MG63 (cell line): ENCODE measurements around the gene SYNDIG1. TPM values are rescaled to one million over a fixed set of nuclear protein-coding genes. Genes with fewer than 3 reads are reported as not detected.

Experiments
- DNase-seq: peaks from one replicate; pipeline ENCODE4 v3.0.0-alpha.2; 2020
- H3K27me3 ChIP-seq: fragments of 250-450 bp; sonication (Bioruptor Pico); 2 replicates; pipeline ENCODE4 v1.5.1; 2020; ENCODE audit warnings: mild to moderate bottlenecking, moderate library complexity
- H3K36me3 ChIP-seq: fragments of 250-450 bp; sonication (Bioruptor Pico); 2 replicates; pipeline ENCODE4 v1.5.1; 2020; ENCODE audit warnings: mild to moderate bottlenecking, moderate library complexity
- H3K4me3 ChIP-seq: fragments of 250-450 bp; sonication (Bioruptor Pico); 2 replicates; pipeline ENCODE4 v1.5.1; 2020; ENCODE audit warnings: mild to moderate bottlenecking, moderate library complexity
- H3K9me3 ChIP-seq: fragments of 250-450 bp; sonication (Bioruptor Pico); 2 replicates; pipeline ENCODE4 v1.5.1; 2020; ENCODE audit warnings: mild to moderate bottlenecking, moderate library complexity
- total RNA-seq: library from RNA; depleted of rRNA; stranded (reverse); fragments of >200 nt; shearing (Covaris generic); gene quantifications from 2 replicates; pipeline ENCODE4 v1.2.3, GENCODE V29; 2014; ENCODE audit warnings: low replicate concordance

Gene SYNDIG1
- total RNA-seq, 1 experiment from 2014 or later = 0.33 TPM

DNA sequence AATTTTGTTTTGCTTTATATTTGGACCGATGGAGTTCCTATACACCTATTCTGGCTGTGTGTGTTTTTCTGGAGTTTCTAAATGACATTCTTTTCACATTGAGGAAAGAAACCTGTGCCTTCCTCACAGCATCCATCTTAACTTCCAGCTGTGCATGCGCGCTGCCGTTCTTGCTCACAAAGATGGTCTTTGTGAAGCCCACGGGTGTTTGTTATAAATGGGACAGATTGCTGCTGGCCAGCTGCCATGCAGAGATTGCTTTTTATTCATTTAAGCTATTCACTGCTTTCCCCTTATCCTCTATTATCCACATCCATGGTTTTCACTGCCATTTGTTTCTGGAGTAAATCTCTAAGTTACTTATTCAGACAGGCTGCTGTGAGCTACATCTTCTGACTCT is 54.2 kb downstream of the SYNDIG1 start:
- Histone ChIP-seq H3K4me3 (no peak overlapping the region), H3K27me3 (no peaks in the 10 kb centered on the region)
- no peak for DNase-seq

DNA sequence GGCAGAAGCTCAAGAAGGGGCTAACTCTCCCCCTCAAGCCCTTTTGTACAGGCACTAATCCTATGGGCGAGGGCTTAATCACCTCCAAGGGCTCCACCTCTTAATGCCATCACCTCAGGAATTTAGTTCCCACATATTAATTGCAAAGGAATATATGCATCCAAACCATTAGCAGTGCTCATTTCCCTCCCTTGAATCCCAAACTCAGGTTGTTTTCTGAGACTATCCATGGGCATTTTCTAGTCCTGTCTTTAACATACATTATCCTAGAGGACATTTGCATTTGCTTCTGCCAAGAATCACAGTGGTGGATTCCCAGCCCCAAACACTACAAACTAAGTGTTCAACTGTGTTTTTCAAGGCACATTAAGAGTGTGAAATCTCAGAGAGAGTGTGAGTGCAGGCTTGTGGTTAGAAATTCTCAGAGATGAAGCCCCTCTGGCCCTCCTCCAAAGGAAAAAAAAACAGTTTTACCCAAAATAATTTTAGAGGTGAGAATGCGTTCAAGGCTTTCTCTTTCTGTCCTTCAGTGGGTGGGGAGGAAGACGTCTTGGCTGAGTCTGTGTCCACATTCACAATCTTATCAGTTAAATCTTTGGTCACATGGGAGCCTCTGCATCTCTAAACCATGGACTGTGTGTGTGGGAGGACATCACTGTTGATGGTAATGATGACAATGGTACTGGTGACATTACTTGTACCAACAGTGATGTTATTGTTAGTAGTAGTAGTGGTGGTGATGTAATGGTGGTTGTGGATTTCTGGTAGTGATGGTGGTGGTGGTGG is 59.3 kb downstream of the SYNDIG1 start:
- no peaks in the 10 kb centered on the region for H3K27me3 ChIP-seq
- no peak for DNase-seq
- H3K36me3 ChIP-seq = no peaks in the 10 kb centered on the region
- H3K9me3 ChIP-seq = no peaks in the 10 kb centered on the region
- H3K4me3 ChIP-seq = no peak overlapping the region

More for the DNA sequence above, 54.2 kb downstream of the SYNDIG1 start:
- Histone ChIP-seq H3K36me3 (no peaks in the 10 kb centered on the region), H3K9me3 (no peaks in the 10 kb centered on the region)

DNA sequence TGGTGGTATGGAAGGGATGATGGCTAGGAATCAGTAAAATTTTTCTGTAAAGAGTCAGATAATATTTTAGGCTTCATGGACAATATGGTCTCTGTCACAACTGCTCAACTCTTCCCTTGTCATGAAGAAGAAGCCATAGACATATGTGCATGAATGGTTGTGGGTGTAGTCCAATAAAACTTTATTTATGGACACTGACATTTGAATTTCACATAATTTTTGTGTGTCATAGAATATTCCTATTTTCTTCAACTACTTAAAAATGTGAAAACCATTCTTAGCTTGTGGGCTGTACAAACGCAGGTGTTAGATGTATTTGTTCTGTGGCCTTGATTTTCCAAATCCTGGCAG is 59.9 kb downstream of the SYNDIG1 start:
- no peak overlapping the region for H3K4me3 ChIP-seq
- no peaks in the 10 kb centered on the region for H3K36me3 ChIP-seq
- no peak for DNase-seq
- no peaks in the 10 kb centered on the region for H3K27me3 ChIP-seq
- H3K9me3 ChIP-seq = no peaks in the 10 kb centered on the region

DNA sequence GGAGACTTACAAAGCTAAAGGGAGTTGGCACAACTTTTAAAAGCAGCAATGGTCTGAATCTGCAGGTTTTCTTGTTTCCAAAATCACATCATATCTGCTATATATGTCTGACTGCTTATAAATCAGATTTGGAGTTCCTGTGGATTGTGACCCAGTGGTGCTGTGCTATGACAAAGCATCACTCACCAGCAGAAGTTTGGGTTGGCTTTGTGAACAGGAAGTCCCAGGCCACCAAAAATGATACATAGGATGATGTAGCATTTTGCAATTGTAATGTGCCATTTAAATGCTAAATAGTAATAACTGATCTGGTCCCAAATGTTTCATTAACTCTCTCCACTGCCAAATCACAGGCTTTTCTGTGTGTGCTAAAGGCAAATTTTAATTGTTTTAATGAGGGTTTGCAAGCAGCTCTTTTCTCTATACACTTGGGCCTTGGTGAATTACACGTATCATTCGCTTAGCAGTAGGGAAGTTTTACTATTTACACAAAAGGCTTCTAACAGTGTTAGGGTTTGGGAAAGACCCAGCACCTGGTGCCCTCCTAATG is 60.8 kb downstream of the SYNDIG1 start:
- no peaks in the 10 kb centered on the region for H3K36me3 ChIP-seq
- H3K27me3 ChIP-seq = no peaks in the 10 kb centered on the region
- no peak for DNase-seq
- no peak overlapping the region for H3K4me3 ChIP-seq
- no peaks in the 10 kb centered on the region for H3K9me3 ChIP-seq

DNA sequence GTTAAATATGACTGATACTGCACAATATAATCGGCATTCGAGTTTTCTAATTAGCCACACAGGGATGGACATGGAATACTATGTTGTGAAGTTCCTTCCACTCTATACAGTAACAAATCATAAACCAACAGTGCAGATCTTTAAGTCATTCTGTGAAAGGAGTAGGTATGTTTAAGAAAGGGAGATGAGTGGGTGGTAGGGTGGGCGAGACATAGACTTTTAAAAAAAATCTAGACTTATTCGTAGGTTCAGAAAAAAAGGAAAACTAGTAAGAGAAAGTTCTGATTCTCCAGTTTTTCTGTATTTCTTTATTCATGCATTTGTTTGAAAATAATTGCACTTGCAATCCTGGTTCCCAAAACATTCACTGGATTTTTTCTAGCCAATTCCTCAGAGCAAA is 61.8 kb downstream of the SYNDIG1 start:
- Histone ChIP-seq H3K36me3 (no peaks in the 10 kb centered on the region), H3K9me3 (no peaks in the 10 kb centered on the region), H3K27me3 (no peaks in the 10 kb centered on the region), H3K4me3 (no peak overlapping the region)
- DNase-seq = no peak

DNA sequence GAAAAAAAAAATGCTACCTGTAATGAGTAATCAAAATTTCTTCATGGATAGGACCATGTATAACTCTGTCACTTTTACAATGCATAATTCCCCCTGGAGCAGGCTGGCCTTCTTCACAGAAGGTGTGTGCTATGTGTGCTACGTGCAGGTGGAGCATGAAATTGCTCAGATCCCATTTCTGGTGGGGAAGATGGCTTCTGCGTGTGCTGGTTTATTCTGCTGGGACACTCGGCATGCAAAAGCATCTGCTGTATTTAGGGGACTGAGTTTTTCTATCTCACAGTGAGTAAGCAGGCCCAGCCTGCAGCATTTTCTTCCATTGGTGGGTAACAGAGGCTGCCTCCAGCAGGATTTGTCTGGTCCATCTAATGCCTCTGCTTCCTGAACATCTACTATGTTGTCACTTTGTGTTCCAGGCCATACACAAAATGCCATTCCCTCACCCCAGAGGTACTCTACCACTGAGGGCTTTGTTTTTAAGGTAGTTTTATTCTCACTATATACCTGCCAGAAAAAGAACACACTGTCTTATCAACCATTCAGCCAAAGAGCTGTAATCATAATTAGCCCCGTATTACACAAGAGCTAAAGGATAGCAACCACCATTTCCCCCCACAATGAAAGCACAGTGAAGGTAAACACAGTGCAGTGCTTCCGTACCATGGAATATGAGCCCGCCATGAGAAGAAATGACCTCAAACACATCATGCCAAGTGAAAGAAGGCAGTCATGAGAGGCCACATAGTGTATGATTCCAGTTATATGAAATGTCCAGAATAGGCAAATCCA is 62.4 kb downstream of the SYNDIG1 start:
- H3K27me3 ChIP-seq = no peaks in the 10 kb centered on the region

DNA sequence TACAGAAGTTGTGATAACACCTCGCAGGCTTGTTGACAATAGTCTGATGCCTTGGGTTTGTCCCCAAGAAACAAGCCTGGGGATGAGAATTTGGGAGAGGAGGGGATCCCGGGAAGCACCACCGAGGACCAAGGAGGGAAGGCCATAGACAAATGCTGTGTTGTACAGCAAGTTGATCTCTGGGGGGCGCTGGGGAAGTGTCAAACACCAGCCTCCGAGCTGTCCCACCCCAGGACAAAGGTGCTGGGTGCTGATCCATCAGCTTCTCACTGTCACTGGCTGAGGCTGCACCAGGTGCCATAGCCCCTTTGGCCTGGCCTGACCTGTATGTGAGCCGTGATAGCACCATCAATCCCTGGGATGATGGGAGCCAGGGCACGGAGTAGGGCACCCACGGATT is 64.0 kb downstream of the SYNDIG1 start:
- no peak for DNase-seq
- H3K27me3 ChIP-seq = no peaks in the 10 kb centered on the region
- no peaks in the 10 kb centered on the region for H3K9me3 ChIP-seq
- H3K4me3 ChIP-seq = no peak overlapping the region
- no peaks in the 10 kb centered on the region for H3K36me3 ChIP-seq

More for the DNA sequence above, 62.4 kb downstream of the SYNDIG1 start:
- Histone ChIP-seq H3K9me3 (no peaks in the 10 kb centered on the region), H3K4me3 (no peak overlapping the region), H3K36me3 (no peaks in the 10 kb centered on the region)
- no peak for DNase-seq

DNA sequence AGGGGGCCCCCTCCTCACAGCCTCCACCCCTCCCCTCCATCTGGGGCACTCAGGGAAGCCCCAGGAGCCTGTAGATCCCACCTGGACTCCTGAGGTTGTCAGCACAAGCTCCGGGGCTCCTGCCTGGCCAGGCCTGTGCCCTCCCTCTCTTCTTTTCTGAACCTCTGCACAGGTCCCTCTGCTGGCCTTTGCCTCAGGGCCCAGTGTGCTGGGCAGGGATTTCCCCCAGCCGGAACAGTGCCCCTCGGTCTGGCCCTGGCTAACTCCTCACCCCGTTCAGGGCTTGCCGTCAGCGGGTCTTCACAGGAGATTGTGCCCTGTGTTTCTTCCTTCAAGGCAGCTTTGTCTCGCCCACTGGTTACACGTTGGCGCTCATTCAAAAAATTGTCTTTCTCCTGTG is 64.9 kb downstream of the SYNDIG1 start:
- DNase-seq = no peak
- H3K27me3 ChIP-seq = no peaks in the 10 kb centered on the region
- H3K9me3 ChIP-seq = no peaks in the 10 kb centered on the region
- H3K36me3 ChIP-seq = no peaks in the 10 kb centered on the region
- no peak overlapping the region for H3K4me3 ChIP-seq

DNA sequence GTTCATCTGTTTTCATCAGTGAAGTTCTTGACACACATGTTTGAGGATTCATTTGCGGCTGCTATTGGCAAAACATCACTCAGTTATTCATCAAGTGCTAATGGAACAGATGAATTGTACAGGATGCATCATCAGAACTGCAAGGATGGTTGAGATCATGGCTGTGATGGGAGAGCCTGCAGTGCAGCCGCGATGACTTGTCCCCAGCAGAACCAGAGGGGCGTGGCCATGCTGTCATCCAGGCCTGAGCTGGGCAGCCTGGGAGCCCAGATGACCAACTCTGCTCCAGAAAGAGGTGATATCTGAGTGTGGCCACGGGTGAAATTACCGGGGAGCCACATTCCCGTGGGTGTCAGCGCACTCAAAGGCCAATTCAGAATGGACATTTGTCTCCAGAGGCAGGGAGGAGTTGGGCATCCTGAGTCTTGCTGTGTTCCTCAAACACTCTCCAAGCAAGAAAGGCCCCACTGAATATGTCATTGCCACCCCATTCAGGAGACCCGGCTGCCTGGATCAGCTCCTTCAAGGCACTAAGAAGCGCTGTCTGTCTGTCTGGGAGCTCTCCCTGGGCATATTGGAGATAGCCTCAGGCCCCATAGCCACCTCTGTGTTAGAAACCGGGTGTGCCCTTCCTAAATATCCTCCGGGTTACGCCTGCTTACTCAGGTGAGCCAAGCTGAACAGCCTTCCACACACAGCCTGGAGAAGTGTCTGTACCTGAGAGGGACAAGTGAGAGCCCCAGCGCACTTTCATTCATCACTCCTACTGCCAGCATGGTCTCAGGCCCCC is 66.7 kb downstream of the SYNDIG1 start:
- H3K4me3 ChIP-seq = no peak overlapping the region
- no peaks in the 10 kb centered on the region for H3K36me3 ChIP-seq
- no peaks in the 10 kb centered on the region for H3K9me3 ChIP-seq
- no peaks in the 10 kb centered on the region for H3K27me3 ChIP-seq
- peak; percentile 45 for DNase-seq

DNA sequence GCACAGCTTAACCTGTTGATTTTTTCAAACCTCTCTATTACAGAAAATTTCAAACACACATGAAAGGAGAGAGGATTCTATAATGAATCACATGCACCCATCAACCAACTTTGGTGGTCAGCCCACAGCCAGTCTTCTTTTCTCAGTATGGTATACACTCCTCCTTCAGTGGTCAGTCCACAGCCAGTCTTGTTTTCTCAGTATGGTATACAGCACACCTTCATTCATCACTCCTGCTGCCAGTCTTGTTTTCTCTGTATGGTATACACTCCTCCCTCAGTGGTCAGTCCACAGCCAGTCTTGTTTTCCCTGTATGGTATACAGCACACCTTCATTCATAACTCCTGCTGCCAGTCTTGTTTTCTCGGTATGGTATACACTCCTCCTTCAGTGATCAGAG is 67.8 kb downstream of the SYNDIG1 start:
- DNase-seq = no peak
- no peaks in the 10 kb centered on the region for H3K36me3 ChIP-seq
- no peaks in the 10 kb centered on the region for H3K27me3 ChIP-seq
- H3K4me3 ChIP-seq = no peak overlapping the region
- no peaks in the 10 kb centered on the region for H3K9me3 ChIP-seq

DNA sequence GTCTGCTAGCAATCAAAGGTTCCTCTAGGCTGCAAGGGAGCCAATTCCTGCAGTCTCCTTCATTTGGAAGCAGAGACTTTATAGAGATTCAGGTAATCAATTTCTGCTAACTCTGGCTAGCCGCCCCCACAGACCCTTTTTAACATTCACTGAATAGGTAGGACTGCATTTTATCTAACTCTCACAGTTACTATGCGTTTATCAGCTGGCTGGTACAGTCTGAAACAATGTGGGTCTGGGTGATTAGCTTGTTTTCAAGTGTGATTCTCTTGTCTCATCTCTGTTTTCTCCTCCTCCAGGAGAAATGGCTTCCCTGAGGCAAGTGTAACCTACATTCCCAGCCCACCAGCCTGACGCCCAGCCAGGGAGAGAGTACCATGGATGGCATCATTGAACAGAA is 73.3 kb downstream of the SYNDIG1 start:
- no peak overlapping the region for H3K4me3 ChIP-seq
- no peaks in the 10 kb centered on the region for H3K27me3 ChIP-seq
- no peaks in the 10 kb centered on the region for H3K36me3 ChIP-seq
- DNase-seq = no peak
- no peaks in the 10 kb centered on the region for H3K9me3 ChIP-seq

DNA sequence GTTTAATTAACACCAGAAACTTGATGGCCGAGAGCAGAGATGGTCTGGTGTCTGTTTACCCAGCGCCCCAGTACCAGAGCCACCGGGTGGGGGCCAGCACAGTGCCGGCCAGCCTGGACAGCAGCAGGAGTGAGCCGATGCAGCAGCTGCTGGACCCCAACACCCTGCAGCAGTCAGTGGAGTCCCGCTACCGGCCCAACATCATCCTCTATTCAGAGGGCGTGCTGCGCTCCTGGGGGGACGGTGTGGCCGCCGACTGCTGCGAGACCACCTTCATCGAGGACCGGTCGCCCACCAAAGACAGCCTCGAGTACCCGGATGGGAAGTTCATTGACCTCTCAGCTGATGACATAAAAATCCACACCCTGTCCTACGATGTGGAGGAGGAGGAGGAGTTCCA is 73.7 kb downstream of the SYNDIG1 start:
- Histone ChIP-seq H3K9me3 (no peaks in the 10 kb centered on the region), H3K27me3 (no peaks in the 10 kb centered on the region), H3K4me3 (no peak overlapping the region), H3K36me3 (no peaks in the 10 kb centered on the region)
- no peak for DNase-seq

DNA sequence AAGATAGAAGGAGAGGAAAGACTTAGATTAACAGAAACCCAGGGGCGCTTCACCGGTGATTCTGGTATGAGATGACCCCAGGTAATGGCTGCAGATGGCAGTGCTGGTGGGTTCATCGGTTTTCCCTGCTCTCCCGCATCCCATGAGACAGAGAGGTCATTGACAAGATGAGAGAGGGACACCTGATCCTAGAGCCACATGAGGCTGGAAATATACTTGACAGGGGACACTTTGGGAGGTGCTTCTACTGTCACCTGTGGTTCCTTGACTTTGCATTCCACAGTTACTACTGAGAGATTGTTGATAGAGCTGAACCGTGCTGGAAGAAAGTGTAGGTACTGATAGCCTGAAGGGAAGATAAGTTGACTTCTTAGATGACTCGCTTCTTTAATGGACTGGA is 74.3 kb downstream of the SYNDIG1 start:
- Histone ChIP-seq H3K4me3 (no peak overlapping the region), H3K27me3 (no peaks in the 10 kb centered on the region), H3K36me3 (no peaks in the 10 kb centered on the region), H3K9me3 (no peaks in the 10 kb centered on the region)
- no peak for DNase-seq

DNA sequence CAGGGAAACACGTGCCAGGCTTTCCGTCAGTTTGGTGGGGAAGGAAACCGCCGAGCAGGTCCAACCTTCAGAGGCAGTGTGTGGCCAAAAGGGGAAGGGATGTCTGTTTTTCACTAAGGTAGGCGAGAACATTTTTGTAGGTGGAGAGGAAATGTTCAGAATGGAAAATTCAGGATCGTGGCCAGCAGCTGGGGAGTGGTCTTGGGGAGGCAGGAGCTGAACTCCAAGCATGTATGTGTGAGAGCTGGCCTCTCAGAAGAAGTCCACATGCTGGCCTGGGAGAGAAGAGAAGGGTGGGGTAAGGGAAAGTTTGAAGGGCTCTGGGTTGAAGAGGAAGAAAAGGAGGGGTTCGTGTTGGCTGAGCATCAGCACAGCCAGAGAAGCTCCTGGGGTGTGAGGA is 74.9 kb downstream of the SYNDIG1 start:
- DNase-seq = no peak
- Histone ChIP-seq H3K36me3 (no peaks in the 10 kb centered on the region), H3K27me3 (no peaks in the 10 kb centered on the region), H3K4me3 (no peak overlapping the region), H3K9me3 (no peaks in the 10 kb centered on the region)

DNA sequence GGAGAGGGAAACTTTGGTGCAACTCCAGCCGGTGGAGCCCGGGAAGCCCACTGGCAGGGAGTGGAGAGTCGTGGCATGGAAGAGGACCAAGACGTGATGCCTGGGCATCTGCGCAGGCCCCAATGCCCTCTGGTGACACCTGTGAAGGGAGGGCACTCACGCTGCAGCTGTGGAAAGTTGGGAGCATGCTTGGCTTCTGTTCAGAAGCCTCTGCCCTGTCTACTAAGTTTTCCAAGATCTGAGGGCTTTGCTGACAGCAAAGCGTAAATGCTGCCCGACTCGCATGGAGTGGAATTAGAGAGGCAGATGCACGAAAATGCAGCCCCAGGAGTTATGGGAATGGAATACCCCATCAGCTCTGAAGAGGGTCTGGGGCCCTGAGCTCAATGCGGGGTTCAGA is 75.7 kb downstream of the SYNDIG1 start:
- Histone ChIP-seq H3K4me3 (no peak overlapping the region), H3K36me3 (no peaks in the 10 kb centered on the region), H3K9me3 (no peaks in the 10 kb centered on the region), H3K27me3 (no peaks in the 10 kb centered on the region)
- DNase-seq = no peak

DNA sequence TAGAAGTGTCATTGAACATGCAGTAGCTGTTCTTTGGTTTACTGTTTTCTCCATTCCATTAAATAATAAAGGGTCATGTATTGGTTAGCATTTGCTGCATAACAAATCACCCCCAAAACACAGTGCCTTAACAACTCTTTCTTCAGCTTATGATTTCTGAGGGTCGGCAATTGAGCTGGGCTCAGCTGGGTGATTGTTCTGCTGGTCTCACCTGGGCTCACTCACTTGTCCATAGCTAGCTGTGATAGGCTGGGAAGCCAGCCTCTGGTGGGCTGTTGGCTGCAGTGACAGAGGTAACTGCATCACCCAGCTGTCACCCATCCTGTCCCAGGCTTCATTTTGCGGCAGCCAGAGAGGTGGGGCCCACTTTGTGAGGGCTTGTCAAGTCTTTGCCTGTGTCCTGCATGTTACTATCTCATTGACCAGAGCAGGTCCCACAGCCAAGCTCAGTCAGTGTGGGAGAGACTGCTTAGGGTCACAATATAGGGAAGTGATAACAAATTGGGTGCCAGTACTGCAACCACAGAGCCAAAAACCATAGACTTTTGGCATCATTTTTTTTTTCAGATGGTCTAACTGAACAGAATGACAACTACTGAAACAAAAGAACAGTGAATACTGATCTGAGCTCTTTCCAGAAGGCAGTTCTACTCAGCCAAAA is 76.9 kb downstream of the SYNDIG1 start:
- Histone ChIP-seq H3K4me3 (no peak overlapping the region), H3K27me3 (no peaks in the 10 kb centered on the region), H3K36me3 (no peaks in the 10 kb centered on the region), H3K9me3 (no peaks in the 10 kb centered on the region)
- no peak for DNase-seq

DNA sequence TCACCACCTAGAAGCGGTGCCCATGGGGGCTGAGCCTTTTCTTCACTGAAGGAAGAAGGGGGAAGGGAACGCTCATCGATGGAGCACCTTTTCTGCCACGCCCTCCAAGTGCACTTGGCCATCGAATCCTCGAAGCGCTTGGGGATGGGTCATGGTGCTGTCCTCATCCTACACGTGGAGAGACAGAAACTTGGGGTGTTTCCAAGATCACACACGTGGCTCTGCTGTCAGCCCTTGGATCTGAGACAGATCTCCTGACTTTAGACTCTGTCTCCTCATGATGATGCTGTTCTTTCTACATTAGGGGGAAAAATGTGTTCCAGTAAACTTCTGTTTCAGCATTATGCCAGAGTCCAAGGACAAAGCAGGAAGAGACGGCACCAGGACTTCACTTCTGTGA is 78.5 kb downstream of the SYNDIG1 start:
- DNase-seq = no peak
- no peaks in the 10 kb centered on the region for H3K9me3 ChIP-seq
- no peak overlapping the region for H3K4me3 ChIP-seq

More for the DNA sequence above, 78.5 kb downstream of the SYNDIG1 start:
- Histone ChIP-seq H3K36me3 (no peaks in the 10 kb centered on the region), H3K27me3 (no peaks in the 10 kb centered on the region)
